Activated CD4-positive, alpha-beta memory T cell treated with anti-CD3 and anti-CD28 coated beads for 36 hours (primary cell): ENCODE results near the gene PROP1. TPM values are rescaled to one million over a fixed set of nuclear protein-coding genes. Genes with fewer than 3 reads are reported as not detected.

Experiments used
- CTCF ChIA-PET: fragments of 350-600 bp; sonication (Branson Sonifier 250); formaldehyde crosslinking; loops from one replicate; lab custom pipeline; 2021; ENCODE audit warnings: antibody characterized with exemption, inconsistent platforms; lab: Charles Lee
- POLR2A ChIA-PET: fragments of 350-600 bp; sonication (Branson Sonifier 250); formaldehyde crosslinking; loops from one replicate; lab custom pipeline; 2021; ENCODE audit warnings: antibody characterized with exemption; lab: Charles Lee
- DNase-seq: peaks from one replicate; pipeline ENCODE4 v3.0.0-alpha.2; 2020
- H3K27ac Mint-ChIP-seq: one replicate; pipeline ENCODE4 v1.8.0; 2021; ENCODE audit warnings: mixed read lengths
- H3K27me3 Mint-ChIP-seq: one replicate; pipeline ENCODE4 v1.8.0; 2021; ENCODE audit warnings: mixed read lengths
- H3K36me3 Mint-ChIP-seq: one replicate; pipeline ENCODE4 v1.8.0; 2021; ENCODE audit warnings: mixed read lengths
- H3K4me1 Mint-ChIP-seq: one replicate; pipeline ENCODE4 v1.8.0; 2021; ENCODE audit warnings: low read depth, mixed read lengths
- H3K4me3 Mint-ChIP-seq: one replicate; pipeline ENCODE4 v1.8.0; 2021; ENCODE audit warnings: mild to moderate bottlenecking, mixed read lengths
- H3K9me3 Mint-ChIP-seq: one replicate; pipeline ENCODE4 v1.8.0; 2021; ENCODE audit warnings: mixed read lengths
- intact Hi-C: fragments of 100-400 bp; cut with micrococcal nuclease; formaldehyde crosslinking; loops from one replicate; pipeline ENCODE4 v1.15.1; 2023
- total RNA-seq, 2 experiments: library from RNA; stranded (reverse); gene quantifications; one replicate each; pipeline ENCODE4 v1.2.3, GENCODE V29; 2021

The PROP1 gene
- total RNA-seq, 2 experiments from 2014 or later, result not detected

- peaks cover 23% of the 10 kb centered on the region for H3K27me3 Mint-ChIP-seq
- no peak overlapping the region for H3K27ac Mint-ChIP-seq
- H3K4me1 Mint-ChIP-seq, result no peaks in the 10 kb centered on the region
- H3K4me3 Mint-ChIP-seq, result no peak overlapping the region
- POLR2A ChIA-PET, result no interaction called here
- intact Hi-C loops, result no loop called here
- DNase-seq, result no peak
- CTCF ChIA-PET, result no interaction called here
- no peaks in the 10 kb centered on the region for H3K9me3 Mint-ChIP-seq
- H3K36me3 Mint-ChIP-seq, result no peaks in the 10 kb centered on the region
Measured at GRCh38 chr5:177994063-177994462, 2.0 kb downstream of the PROP1 start.

DNA sequence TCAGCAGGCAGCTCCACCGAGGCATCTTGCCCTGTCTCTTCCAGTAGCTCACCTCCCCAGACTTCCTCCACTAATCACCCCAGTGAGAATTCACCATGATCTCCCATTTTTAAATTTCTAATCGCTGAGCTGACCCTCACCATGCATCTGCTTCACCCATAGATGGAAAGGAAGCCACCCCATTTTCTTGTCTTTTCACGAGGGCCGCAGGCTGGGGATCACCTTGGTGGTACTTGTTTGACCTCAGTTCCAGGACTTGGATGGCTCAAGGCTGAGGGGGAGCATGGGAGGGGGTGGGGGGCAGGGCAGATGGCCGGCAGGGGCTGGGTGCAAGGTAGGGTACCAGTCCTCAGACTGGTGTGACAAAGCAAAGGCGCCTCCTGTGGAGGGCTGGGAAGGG, 3.6 kb downstream of the PROP1 start:
- CTCF ChIA-PET, result interaction anchor here (0.9 kb wide), 1 partner anchor 83 kb away, joined by 3 read pairs; no protein-coding TSS in a partner anchor
- no peak overlapping the region for H3K4me3 Mint-ChIP-seq
- H3K9me3 Mint-ChIP-seq, result no peaks in the 10 kb centered on the region
- DNase-seq, result no peak
- POLR2A ChIA-PET, result no interaction called here
- H3K36me3 Mint-ChIP-seq, result no peaks in the 10 kb centered on the region
- peaks cover 26% of the 10 kb centered on the region for H3K27me3 Mint-ChIP-seq
- no peak overlapping the region for H3K27ac Mint-ChIP-seq
- intact Hi-C loops, result no loop called here
- H3K4me1 Mint-ChIP-seq, result no peaks in the 10 kb centered on the region

DNA sequence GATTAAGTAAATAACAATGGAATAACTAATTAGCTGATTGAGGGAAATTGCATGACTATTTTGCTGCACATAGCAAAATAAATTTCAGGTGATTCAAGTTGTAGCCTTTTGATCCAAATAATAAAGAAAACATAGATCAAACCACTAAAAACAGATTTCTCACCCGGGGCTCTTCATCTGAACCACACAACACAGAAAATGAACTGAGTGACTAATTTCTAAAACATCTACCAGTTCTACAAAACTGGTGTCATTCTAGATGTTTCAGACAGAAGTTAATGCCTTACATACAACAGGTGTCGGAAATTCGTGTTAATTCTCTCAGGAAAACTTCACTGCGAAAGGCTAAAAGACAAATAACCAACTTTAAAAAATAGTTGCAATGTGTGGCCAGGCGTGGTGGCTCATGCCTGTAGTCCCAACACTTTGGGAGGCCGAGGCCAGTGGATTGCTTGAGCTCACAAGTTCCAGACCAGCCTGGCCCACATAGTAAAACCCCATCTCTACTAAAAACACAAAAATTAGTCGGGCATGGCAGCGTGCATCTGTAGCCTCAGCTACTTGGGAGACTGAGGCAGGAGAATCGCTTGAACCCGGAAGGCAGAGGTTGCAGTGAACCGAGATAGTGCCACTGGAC, 6.9 kb downstream of the PROP1 start:
- H3K27ac Mint-ChIP-seq, result no peak overlapping the region
- ChIA-PET CTCF (no interaction called here), POLR2A (no interaction called here)
- H3K27me3 Mint-ChIP-seq, result peaks cover 31% of the 10 kb centered on the region
- no peaks in the 10 kb centered on the region for H3K36me3 Mint-ChIP-seq
- DNase-seq, result no peak
- intact Hi-C loops, result no loop called here
- H3K9me3 Mint-ChIP-seq, result no peaks in the 10 kb centered on the region
- no peak overlapping the region for H3K4me3 Mint-ChIP-seq
- H3K4me1 Mint-ChIP-seq, result peaks cover 3% of the 10 kb centered on the region

- intact Hi-C loops, result no loop called here
- DNase-seq, result no peak
- Mint-ChIP-seq H3K27ac (no peak overlapping the region), H3K4me1 (peaks cover 3% of the 10 kb centered on the region), H3K27me3 (peaks cover 46% of the 10 kb centered on the region), H3K36me3 (no peaks in the 10 kb centered on the region), H3K4me3 (no peak overlapping the region), H3K9me3 (no peaks in the 10 kb centered on the region)
- ChIA-PET CTCF (no interaction called here), POLR2A (no interaction called here)
Measured at GRCh38 chr5:177987326-177987725, 8.7 kb downstream of the PROP1 start.

DNA sequence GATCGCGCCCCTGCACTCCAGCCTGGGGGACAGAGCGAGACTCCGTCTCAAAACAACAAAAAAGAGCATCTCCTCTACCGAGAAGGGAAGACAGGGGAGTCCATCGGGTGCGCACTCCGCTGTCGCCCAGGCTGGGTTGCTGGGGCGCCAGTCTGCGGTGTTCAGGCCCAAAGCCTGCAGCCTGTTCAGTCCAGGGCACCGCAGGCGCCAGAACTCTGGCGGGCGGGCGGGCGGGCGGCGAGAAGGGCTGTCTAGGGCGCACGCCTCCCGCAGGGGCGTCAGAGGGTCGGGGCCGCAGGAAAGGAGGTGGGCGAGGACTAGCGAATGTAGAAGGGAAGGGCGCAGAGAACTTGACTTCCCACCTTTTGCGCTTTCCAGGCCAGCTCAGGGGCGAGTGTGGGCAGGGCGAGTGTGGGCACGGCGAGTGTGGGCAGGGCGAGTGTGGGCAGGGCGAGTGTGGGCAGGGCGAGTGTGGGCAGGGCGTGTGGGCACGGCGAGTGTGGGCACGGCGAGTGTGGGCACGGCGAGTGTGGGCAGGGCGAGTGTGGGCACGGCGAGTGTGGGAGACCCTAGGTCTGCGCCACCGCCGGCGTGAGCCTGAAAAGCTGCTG, 10.5 kb downstream of the PROP1 start:
- peaks cover 50% of the 10 kb centered on the region for H3K27me3 Mint-ChIP-seq
- ChIA-PET CTCF (no interaction called here), POLR2A (no interaction called here)
- no peak overlapping the region for H3K4me3 Mint-ChIP-seq
- intact Hi-C loops, result no loop called here
- no peak overlapping the region for H3K27ac Mint-ChIP-seq
- H3K36me3 Mint-ChIP-seq, result no peaks in the 10 kb centered on the region
- H3K9me3 Mint-ChIP-seq, result no peaks in the 10 kb centered on the region
- H3K4me1 Mint-ChIP-seq, result peaks cover 3% of the 10 kb centered on the region
- no peak for DNase-seq

DNA sequence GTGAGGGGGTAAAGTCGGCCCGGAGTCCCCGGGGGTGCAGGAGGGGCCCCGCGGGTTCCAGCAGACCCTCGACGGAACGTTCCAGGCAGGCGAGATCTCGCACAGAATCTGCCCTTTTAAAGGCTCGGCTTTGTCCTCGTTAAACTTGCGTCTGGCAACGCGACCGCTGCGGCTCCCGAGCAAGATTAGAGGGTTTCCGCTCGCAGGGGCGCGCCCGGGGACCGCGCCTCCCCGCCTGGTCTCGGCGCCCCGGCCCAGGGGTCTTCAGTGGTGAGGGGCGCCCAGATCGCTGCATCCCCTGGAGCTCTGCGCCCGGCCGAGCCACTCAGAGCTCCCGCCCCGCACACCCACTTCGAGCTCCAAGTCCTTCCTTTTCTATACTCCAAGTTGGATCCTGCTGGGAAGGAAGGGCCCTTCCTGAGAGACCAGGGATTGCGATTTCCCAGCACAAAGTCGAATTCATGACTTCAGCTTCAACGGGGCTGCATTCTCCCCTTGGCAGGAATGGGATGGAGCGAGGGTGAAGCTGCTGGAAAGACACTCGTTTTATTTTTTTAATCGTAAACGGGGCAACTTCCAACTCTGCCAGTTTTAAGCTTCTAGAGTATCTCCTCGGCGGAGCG, 11.3 kb downstream of the PROP1 start:
- Mint-ChIP-seq H3K4me3 (no peak overlapping the region), H3K27me3 (peaks cover 53% of the 10 kb centered on the region), H3K36me3 (no peaks in the 10 kb centered on the region), H3K27ac (no peak overlapping the region), H3K4me1 (peaks cover 3% of the 10 kb centered on the region), H3K9me3 (no peaks in the 10 kb centered on the region)
- POLR2A ChIA-PET, result interaction anchor here (0.5 kb wide), 1 partner anchor 23 kb away, joined by 4 read pairs; no protein-coding TSS in a partner anchor
- DNase-seq, result no peak
- CTCF ChIA-PET, result no interaction called here
- intact Hi-C loops, result no loop called here

DNA sequence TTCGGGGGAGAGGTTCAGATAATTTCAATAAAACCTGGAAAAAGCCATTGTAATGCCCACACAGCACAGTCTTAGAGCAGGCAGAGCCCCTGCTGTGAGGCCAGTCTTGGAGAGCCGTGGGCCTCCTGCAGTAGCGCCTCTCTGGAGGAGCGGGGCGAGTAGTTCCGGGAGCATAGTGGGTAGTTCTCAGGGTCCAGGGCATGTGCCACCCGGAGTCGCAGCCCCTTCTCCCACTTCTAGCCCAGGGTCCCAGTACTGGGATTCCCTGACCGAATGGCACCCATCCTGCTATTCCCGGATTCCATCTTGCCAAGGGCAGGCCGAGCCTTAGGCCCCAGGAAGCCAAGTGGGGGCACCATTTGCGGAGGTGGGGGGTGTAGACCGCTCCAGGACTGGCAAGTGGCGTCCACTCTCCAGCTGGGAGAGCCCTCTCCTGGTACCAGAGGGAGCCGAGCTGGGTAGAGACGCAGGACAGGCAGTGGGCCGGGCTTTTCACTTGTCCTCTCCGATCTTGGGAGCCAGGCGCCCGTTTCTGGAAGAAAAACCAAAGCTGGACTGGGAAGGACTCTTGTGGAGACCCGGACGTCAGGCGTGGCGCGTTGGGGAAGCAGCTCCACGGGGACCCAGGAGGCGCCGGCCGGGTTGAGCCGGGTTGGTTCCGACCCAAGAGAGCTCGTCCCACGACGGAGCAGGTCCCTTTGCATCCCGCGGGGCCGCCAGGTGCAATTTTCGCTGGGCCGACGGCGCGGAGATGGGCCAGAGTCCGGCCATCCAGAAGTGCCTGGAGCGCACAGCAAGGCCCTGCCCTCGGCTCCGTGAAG, 12.1 kb downstream of the PROP1 start:
- intact Hi-C loops, result no loop called here
- POLR2A ChIA-PET, result interaction anchor here (0.5 kb wide), 1 partner anchor 24 kb away, joined by 4 read pairs; no protein-coding TSS in a partner anchor
- CTCF ChIA-PET, result no interaction called here
- H3K27ac Mint-ChIP-seq, result no peak overlapping the region
- H3K9me3 Mint-ChIP-seq, result no peaks in the 10 kb centered on the region
- peaks cover 3% of the 10 kb centered on the region for H3K4me1 Mint-ChIP-seq
- no peaks in the 10 kb centered on the region for H3K36me3 Mint-ChIP-seq
- H3K4me3 Mint-ChIP-seq, result no peak overlapping the region
- no peak for DNase-seq
- peaks cover 53% of the 10 kb centered on the region for H3K27me3 Mint-ChIP-seq

- Mint-ChIP-seq H3K36me3 (no peaks in the 10 kb centered on the region), H3K9me3 (no peaks in the 10 kb centered on the region), H3K27ac (no peak overlapping the region), H3K4me1 (peaks cover 3% of the 10 kb centered on the region), H3K4me3 (no peak overlapping the region), H3K27me3 (peaks cover 53% of the 10 kb centered on the region)
- CTCF ChIA-PET, result no interaction called here
- intact Hi-C loops, result no loop called here
- POLR2A ChIA-PET, result no interaction called here
- DNase-seq, result no peak
Measured at GRCh38 chr5:177982956-177983355, 13.1 kb downstream of the PROP1 start.

DNA sequence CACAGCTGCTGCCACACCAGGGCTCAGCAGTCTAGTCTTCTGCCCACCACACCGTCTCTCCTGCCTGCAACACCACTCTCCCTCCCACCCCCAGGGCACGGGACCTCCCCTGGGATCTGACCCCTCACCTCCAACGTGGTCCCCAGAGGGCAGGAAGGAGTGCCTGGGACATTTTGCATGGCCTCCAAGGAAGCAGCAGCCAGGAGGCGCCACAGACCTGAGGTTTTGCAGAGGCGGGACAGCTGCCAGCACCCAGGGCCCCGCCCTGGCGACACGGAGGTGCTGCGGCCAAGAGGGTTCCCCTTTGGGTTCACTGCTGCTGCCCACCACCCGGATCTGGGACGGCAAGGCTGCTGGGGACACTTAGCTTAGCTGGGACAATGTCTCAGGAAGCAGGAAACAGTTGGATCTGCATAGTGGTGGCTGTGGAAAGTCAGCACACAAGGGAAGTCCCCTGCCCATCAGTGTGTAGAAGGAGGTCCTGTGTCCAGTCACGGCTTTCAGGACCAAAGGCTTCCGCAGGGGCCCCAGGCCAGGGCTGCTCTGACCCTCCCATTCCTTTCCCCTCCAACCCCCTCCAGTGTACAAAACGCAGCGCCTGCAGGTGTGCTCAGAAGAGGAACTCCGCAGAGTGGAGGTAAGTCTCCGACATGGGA, 13.8 kb downstream of the PROP1 start:
- POLR2A ChIA-PET, result no interaction called here
- Mint-ChIP-seq H3K27ac (no peak overlapping the region), H3K4me1 (peaks cover 3% of the 10 kb centered on the region), H3K36me3 (no peaks in the 10 kb centered on the region), H3K27me3 (peaks cover 46% of the 10 kb centered on the region), H3K9me3 (no peaks in the 10 kb centered on the region), H3K4me3 (no peak overlapping the region)
- CTCF ChIA-PET, result interaction anchor here (1.1 kb wide), 1 partner anchor 79 kb away, joined by 9 read pairs; no protein-coding TSS in a partner anchor
- peak; percentile 65 for DNase-seq
- intact Hi-C loops, result no loop called here

GRCh38 chr5:177981296-177982071, 14.6 kb downstream of the PROP1 start:
- ChIA-PET POLR2A (no interaction called here), CTCF (interaction anchor here (1.1 kb wide), 1 partner anchor 80 kb away, joined by 9 read pairs; no protein-coding TSS in a partner anchor)
- Mint-ChIP-seq H3K4me1 (peaks cover 3% of the 10 kb centered on the region), H3K36me3 (no peaks in the 10 kb centered on the region), H3K27me3 (peaks cover 42% of the 10 kb centered on the region), H3K4me3 (no peak overlapping the region), H3K27ac (no peak overlapping the region), H3K9me3 (no peaks in the 10 kb centered on the region)
- DNase-seq, result no peak
- intact Hi-C loops, result no loop called here

DNA sequence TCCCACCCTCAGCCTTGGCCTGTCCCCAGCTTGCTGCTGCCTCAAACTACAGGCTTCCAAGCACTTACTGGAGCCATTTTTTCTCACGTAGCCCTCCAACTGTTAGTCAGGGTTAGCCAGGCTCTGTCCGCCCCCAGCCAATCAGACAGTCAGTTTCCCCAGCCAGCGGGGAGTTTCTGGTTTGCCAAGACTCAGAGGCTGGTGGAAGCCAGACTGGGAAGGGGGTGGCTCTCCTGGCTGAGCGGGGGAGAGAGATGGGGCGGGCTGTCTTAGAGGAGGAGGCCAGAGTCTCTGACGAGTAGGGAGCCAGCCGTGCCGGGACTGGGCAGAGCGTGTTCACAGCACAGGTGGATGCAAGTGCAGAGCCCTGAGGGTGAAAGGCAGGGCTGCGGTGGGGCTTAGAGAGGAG, 15.3 kb downstream of the PROP1 start:
- intact Hi-C loops, result no loop called here
- H3K27me3 Mint-ChIP-seq, result peaks cover 39% of the 10 kb centered on the region

More for the DNA sequence above, 15.3 kb downstream of the PROP1 start:
- ChIA-PET CTCF (no interaction called here), POLR2A (no interaction called here)
- H3K4me3 Mint-ChIP-seq, result no peak overlapping the region
- peaks cover 3% of the 10 kb centered on the region for H3K4me1 Mint-ChIP-seq
- no peaks in the 10 kb centered on the region for H3K36me3 Mint-ChIP-seq
- H3K27ac Mint-ChIP-seq, result no peak overlapping the region
- H3K9me3 Mint-ChIP-seq, result peaks cover 3% of the 10 kb centered on the region
- DNase-seq, result no peak
